GM21381 (cell line): ENCODE results near the gene NPY4R2.
"Not testable (repeated sequence)": the region's sequence is repeated elsewhere in the genome, so short reads cannot be mapped to it uniquely, and the experiment has no call there.

Experiments
- ATAC-seq: cut with Tn5 transposase; IDR thresholded peaks from one replicate; pipeline ENCODE4 v1.9.1; 2021; ENCODE audit warnings: mild to moderate bottlenecking, moderate library complexity; ENCODE audit not compliant: unreplicated experiment

Gene NPY4R2

GRCh38 chr10:47918475-47918874 lies at the start of gene NPY4R2:
Gene NPY4R2 (plus strand): TSS chr10:47918662. CDS start chr10:47921988, 3,326 bp downstream.
- not testable (repeated sequence) for ATAC-seq

GRCh38 chr10:47870887-47871286 lies 47.6 kb upstream of the NPY4R2 start:
- not testable (repeated sequence) for ATAC-seq

DNA sequence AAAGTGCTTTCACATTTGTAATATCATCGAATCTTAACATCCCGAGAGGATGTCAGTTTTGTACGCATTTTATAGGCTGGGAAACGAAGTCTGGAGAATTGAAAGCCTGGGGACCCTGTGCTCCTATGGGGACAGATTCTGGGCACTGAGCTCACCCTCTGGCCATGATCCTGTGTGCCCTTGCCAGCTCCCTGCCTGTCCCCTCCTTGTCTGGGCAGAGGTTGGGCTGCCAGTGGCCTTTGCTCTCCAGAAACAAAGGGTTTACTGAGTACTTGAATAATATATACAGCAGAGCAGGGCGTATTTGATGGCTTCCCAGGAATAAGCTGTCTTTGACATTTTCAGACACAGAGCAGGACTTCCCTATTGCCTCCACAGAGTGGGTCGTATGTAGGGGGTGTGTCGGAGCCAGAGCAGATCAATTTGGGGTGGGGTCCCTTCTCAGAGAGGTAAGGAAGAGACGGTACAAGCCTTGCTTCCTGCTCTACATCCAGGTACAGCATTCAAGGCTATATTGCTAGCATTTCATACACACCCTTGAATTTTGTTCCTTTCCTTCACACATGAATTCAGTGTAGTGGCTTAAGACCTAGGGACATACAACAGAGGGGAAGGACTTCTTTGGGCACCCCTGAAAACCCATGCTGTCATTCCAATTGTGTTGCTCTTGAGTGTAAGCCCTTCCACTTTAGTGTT lies 46.8 kb upstream of the NPY4R2 start:
- not testable (repeated sequence) for ATAC-seq

DNA sequence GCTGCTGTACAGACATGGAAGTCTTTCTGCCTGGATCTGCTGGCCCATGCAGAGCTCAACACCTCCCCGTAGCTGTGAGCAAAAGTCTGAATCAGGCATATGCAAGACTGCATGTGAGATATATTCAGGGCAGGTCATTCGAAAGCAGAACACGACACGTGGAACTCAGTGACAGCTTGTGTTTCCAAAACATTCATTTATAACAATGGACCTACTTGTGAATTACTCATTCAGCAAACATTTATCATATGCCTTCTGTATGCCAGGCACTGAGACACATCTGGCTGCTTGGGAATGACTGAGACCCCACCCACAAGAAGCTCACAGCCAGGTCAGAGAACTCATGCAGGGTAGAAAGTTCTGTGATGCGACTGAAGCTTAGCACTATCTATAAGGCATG lies 46.2 kb upstream of the NPY4R2 start:
- not testable (repeated sequence) for ATAC-seq

GRCh38 chr10:47884239-47884638 lies 34.2 kb upstream of the NPY4R2 start:
- ATAC-seq, result not testable (repeated sequence)

DNA sequence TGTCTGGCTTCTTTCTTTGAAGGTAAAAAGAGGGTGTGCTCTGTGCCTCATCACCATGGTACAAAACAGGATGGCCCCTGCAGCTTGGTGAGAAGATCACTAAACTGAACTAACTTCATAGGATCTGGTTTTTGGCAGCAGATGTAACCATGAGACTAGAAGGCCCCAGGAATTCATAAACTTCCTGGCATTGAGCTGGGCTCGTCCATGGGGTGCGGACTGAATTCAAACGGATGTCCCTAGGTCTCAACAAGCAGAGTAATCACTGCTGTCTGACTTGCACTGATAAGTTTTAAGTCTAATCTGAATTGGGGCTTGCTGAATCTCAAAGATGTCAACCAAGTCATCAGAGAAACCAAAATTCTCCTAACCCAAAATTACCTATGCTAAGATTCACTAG lies 33.5 kb upstream of the NPY4R2 start:
- ATAC-seq, result not testable (repeated sequence)

- ATAC-seq, result not testable (repeated sequence)
Measured at GRCh38 chr10:47886356-47886755, 32.1 kb upstream of the NPY4R2 start.

GRCh38 chr10:47886827-47887226 lies 31.6 kb upstream of the NPY4R2 start:
- ATAC-seq, result not testable (repeated sequence)

- not testable (repeated sequence) for ATAC-seq
Measured at GRCh38 chr10:47890737-47891136, 27.7 kb upstream of the NPY4R2 start.

- not testable (repeated sequence) for ATAC-seq
Measured at GRCh38 chr10:47892494-47893261, 25.8 kb upstream of the NPY4R2 start.

GRCh38 chr10:47894571-47894970 lies 23.9 kb upstream of the NPY4R2 start:
- not testable (repeated sequence) for ATAC-seq

DNA sequence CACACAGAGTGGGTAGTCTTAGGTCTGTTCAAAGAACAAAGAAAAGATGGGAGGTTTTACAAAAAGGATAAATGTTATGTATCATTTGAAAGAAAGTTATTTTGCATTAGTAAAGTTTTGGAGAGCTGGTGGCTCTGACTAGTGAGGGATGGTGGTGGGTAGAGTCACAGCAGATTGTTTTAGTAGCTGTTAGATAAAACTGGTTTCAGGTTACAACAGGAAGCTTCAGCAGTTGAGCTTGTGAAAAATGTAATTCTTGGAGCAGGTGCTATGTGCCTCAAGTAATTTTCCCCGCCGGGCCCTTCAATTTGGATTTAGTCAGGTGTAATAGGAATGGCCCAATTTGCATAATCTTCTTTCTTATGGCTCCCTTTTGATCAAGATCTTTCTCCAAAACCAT lies 20.6 kb upstream of the NPY4R2 start:
- not testable (repeated sequence) for ATAC-seq

GRCh38 chr10:47909333-47909732 lies 9.1 kb upstream of the NPY4R2 start:
- ATAC-seq, result not testable (repeated sequence)

GRCh38 chr10:47910486-47910885 lies 8.0 kb upstream of the NPY4R2 start:
- ATAC-seq, result not testable (repeated sequence)

DNA sequence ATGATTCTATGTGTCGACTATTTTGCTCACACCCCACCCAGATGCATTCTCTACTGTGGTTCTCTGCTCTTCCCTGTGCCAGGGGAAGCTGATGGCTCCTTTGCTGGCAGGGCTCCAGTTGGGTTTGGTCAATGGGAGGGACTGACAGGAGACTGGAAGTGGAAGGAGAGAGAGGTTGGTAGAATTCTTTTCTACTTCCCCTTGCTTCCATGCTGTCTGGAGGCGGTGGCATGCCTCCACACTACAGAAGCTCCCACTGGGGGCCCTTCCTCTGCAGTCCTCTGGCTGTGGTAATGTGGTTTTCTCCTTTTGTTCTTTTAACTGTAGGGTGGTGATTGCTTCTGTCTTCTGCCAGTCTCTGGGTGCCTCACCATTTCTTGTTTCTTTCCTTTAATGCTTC lies 4.4 kb upstream of the NPY4R2 start:
- not testable (repeated sequence) for ATAC-seq

GRCh38 chr10:47915849-47916548 lies 2.5 kb upstream of the NPY4R2 start:
- not testable (repeated sequence) for ATAC-seq

DNA sequence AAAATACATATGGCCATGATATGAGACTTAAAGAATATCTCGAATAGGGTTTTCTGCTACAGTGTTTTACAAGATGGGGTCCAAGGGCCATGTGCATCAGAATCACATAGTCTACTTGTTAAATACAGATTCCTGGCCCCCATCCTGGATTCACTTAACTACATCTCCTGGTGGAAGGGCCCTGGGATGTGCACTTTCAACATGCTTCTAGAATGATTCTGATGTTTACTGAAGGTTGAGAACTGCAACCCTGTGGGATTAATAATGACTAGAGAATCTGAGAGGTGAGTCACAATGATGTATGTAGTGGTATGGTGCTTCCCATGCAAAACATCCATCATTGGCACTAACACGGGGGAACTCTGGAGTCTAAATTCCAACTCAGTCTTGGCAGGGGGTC lies 2.1 kb downstream of the NPY4R2 start:
- ATAC-seq, result not testable (repeated sequence)

- not testable (repeated sequence) for ATAC-seq
Measured at GRCh38 chr10:47922503-47922902, 4.0 kb downstream of the NPY4R2 start.

- ATAC-seq, result not testable (repeated sequence)
Measured at GRCh38 chr10:47924628-47925027, 6.2 kb downstream of the NPY4R2 start.

GRCh38 chr10:47927147-47927916 lies 8.9 kb downstream of the NPY4R2 start:
- not testable (repeated sequence) for ATAC-seq

- not testable (repeated sequence) for ATAC-seq
Measured at GRCh38 chr10:47928225-47928624, 9.8 kb downstream of the NPY4R2 start.
